ENCODE data around the gene FAM227A.
"Not testable (repeated sequence)": the region's sequence is repeated elsewhere in the genome, so short reads cannot be mapped to it uniquely, and the experiment has no call there.

Gene FAM227A

GRCh38 chr22:38652859-38653258 lies 3.3 kb downstream of the FAM227A start:
- in situ Hi-C loops (cut with HindIII; ENCODE audit: low pct_unique_long_range_greater_than_20kb, low sequenced_read_pairs), result no loop called here
- DNase-seq (ENCODE audit: low read depth in 1 of 2, low spot score in 1 of 2), result no peak

GRCh38 chr22:38649841-38650522 lies 6.2 kb downstream of the FAM227A start:
- in situ Hi-C loops (cut with HindIII; ENCODE audit: low pct_unique_long_range_greater_than_20kb, low sequenced_read_pairs), result no loop called here
- DNase-seq (ENCODE audit: low read depth in 1 of 2, low spot score in 1 of 2), result no peak
- no peak for TF ChIP-seq JUND (IDR thresholded peaks at IDR 0.05; ENCODE audit: low read depth)

More at GRCh38 chr22:38652859-38653258, 3.3 kb downstream of the FAM227A start:
- TF ChIP-seq JUND (IDR thresholded peaks at IDR 0.05; ENCODE audit: low read depth), result no peak

GRCh38 chr22:38645430-38645829 lies 10.8 kb downstream of the FAM227A start:
- in situ Hi-C loops (cut with HindIII; ENCODE audit: low pct_unique_long_range_greater_than_20kb, low sequenced_read_pairs), result no loop called here
- TF ChIP-seq JUND (IDR thresholded peaks at IDR 0.05; ENCODE audit: low read depth), result no peak

GRCh38 chr22:38644245-38644644 lies 11.9 kb downstream of the FAM227A start:
- in situ Hi-C loops (cut with HindIII; ENCODE audit: low pct_unique_long_range_greater_than_20kb, low sequenced_read_pairs); DNase-seq (ENCODE audit: low read depth in 1 of 2, low spot score in 1 of 2): not testable (repeated sequence)

More at GRCh38 chr22:38645430-38645829, 10.8 kb downstream of the FAM227A start:
- DNase-seq (ENCODE audit: low read depth in 1 of 2, low spot score in 1 of 2), result no peak

GRCh38 chr22:38641476-38642040 lies 14.6 kb downstream of the FAM227A start:
- TF ChIP-seq JUND (IDR thresholded peaks at IDR 0.05; ENCODE audit: low read depth), result no peak
- no peak for DNase-seq (ENCODE audit: low read depth in 1 of 2, low spot score in 1 of 2)
- in situ Hi-C loops (cut with HindIII; ENCODE audit: low pct_unique_long_range_greater_than_20kb, low sequenced_read_pairs), result no loop called here

- no peak for TF ChIP-seq JUND (IDR thresholded peaks at IDR 0.05; ENCODE audit: low read depth)
- in situ Hi-C loops (cut with HindIII; ENCODE audit: low pct_unique_long_range_greater_than_20kb, low sequenced_read_pairs), result no loop called here
- no peak for DNase-seq (ENCODE audit: low read depth in 1 of 2, low spot score in 1 of 2)
Observed at GRCh38 chr22:38638728-38639127, 17.5 kb downstream of the FAM227A start.

GRCh38 chr22:38638216-38638615 lies 18.0 kb downstream of the FAM227A start:
- DNase-seq (ENCODE audit: low read depth in 1 of 2, low spot score in 1 of 2), result no peak
- no peak for TF ChIP-seq JUND (IDR thresholded peaks at IDR 0.05; ENCODE audit: low read depth)
- in situ Hi-C loops (cut with HindIII; ENCODE audit: low pct_unique_long_range_greater_than_20kb, low sequenced_read_pairs), result no loop called here

GRCh38 chr22:38632528-38632927 lies 23.7 kb downstream of the FAM227A start:
- DNase-seq (ENCODE audit: low read depth in 1 of 2, low spot score in 1 of 2), result no peak

GRCh38 chr22:38631724-38632123 lies 24.5 kb downstream of the FAM227A start:
- TF ChIP-seq JUND (IDR thresholded peaks at IDR 0.05; ENCODE audit: low read depth), result no peak
- no peak for DNase-seq (ENCODE audit: low read depth in 1 of 2, low spot score in 1 of 2)

More at GRCh38 chr22:38632528-38632927, 23.7 kb downstream of the FAM227A start:
- in situ Hi-C loops (cut with HindIII; ENCODE audit: low pct_unique_long_range_greater_than_20kb, low sequenced_read_pairs), result no loop called here
- no peak for TF ChIP-seq JUND (IDR thresholded peaks at IDR 0.05; ENCODE audit: low read depth)

GRCh38 chr22:38629108-38629507 lies 27.1 kb downstream of the FAM227A start:
- in situ Hi-C loops (cut with HindIII; ENCODE audit: low pct_unique_long_range_greater_than_20kb, low sequenced_read_pairs), result no loop called here
- DNase-seq (ENCODE audit: low read depth in 1 of 2, low spot score in 1 of 2), result no peak
- no peak for TF ChIP-seq JUND (IDR thresholded peaks at IDR 0.05; ENCODE audit: low read depth)

More at GRCh38 chr22:38631724-38632123, 24.5 kb downstream of the FAM227A start:
- in situ Hi-C loops (cut with HindIII; ENCODE audit: low pct_unique_long_range_greater_than_20kb, low sequenced_read_pairs), result no loop called here

GRCh38 chr22:38628444-38628843 lies 27.7 kb downstream of the FAM227A start:
- in situ Hi-C loops (cut with HindIII; ENCODE audit: low pct_unique_long_range_greater_than_20kb, low sequenced_read_pairs), result no loop called here
- TF ChIP-seq JUND (IDR thresholded peaks at IDR 0.05; ENCODE audit: low read depth), result no peak
- no peak for DNase-seq (ENCODE audit: low read depth in 1 of 2, low spot score in 1 of 2)

- in situ Hi-C loops (cut with HindIII; ENCODE audit: low pct_unique_long_range_greater_than_20kb, low sequenced_read_pairs), result no loop called here
- DNase-seq (ENCODE audit: low read depth in 1 of 2, low spot score in 1 of 2), result no peak
- no peak for TF ChIP-seq JUND (IDR thresholded peaks at IDR 0.05; ENCODE audit: low read depth)
Observed at GRCh38 chr22:38623351-38623750, 32.8 kb downstream of the FAM227A start.

GRCh38 chr22:38618682-38619081 lies 37.5 kb downstream of the FAM227A start:
- in situ Hi-C loops (cut with HindIII; ENCODE audit: low pct_unique_long_range_greater_than_20kb, low sequenced_read_pairs), result no loop called here
- DNase-seq (ENCODE audit: low read depth in 1 of 2, low spot score in 1 of 2), result no peak
- TF ChIP-seq JUND (IDR thresholded peaks at IDR 0.05; ENCODE audit: low read depth), result no peak

Measured in T47D (cell line).